K562 (cell line): Measurements from ENCODE around the gene PAM.

Experiments used
- ATF6 ChIP-seq: sonication (generic); formaldehyde crosslinking; IDR thresholded peaks from 2 replicates; pipeline ENCODE4 v1.4.0; 2020; ENCODE audit warnings: mild to moderate bottlenecking, missing genetic modification reagents
- CTCF ChIP-seq, 3 experiments: IDR thresholded peaks in 2 of 3; conservative IDR thresholded peaks in 1 of 3; 2 replicates each; pipeline ENCODE4 v1.5.1; 2011 to 2012; ENCODE audit warnings: low read length in 3 of 3, mild to moderate bottlenecking in 3 of 3, control low read depth in 2 of 3, improper control_type of control experiment in 1 of 3, inconsistent platforms in 1 of 3, low read depth in 1 of 3, mixed read lengths in 1 of 3, moderate library complexity in 1 of 3; ENCODE audit not compliant: insufficient read depth in 2 of 3
- DLX4 ChIP-seq: fragments of 250-450 bp; sonication (Bioruptor Pico); IDR thresholded peaks from 2 replicates; pipeline ENCODE4 v1.6.1; 2021; ENCODE audit warnings: mild to moderate bottlenecking
- HDGF ChIP-seq: fragments of 450-650 bp; IDR thresholded peaks from 2 replicates; pipeline ENCODE4 v1.6.1; 2016
- MAZ ChIP-seq, 2 experiments: fragments of 450-650 bp in 1 of 2; sonication (generic) in 1 of 2; formaldehyde crosslinking; IDR thresholded peaks in 1 of 2; conservative IDR thresholded peaks in 1 of 2; 2 replicates each; pipeline versions ENCODE4 v1.4.0 to v1.5.0; 2020; ENCODE audit warnings: mild to moderate bottlenecking in 1 of 2, missing genetic modification reagents in 1 of 2
- SAFB2 ChIP-seq: fragments of 200-400 bp; formaldehyde crosslinking; IDR thresholded peaks from 2 replicates; pipeline ENCODE4 v1.6.1; 2018; ENCODE audit warnings: borderline replicate concordance, low read length, low read depth, moderate library complexity; ENCODE audit not compliant: severe bottlenecking
- SMARCA4 ChIP-seq: fragments of 450-650 bp; IDR thresholded peaks from 2 replicates; pipeline ENCODE4 v1.6.1; 2016
- SNIP1 ChIP-seq: fragments of 450-650 bp; IDR thresholded peaks from 2 replicates; pipeline ENCODE4 v1.7.1; 2017; ENCODE audit warnings: low read depth, mild to moderate bottlenecking
- STAT5A ChIP-seq: IDR thresholded peaks from 2 replicates; pipeline ENCODE4 v1.6.1; 2012; ENCODE audit warnings: low read length, inconsistent platforms, borderline replicate concordance
- USF1 ChIP-seq: sonication (generic); formaldehyde crosslinking; IDR thresholded peaks from 2 replicates; pipeline ENCODE4 v1.9.0; 2022; ENCODE audit warnings: mild to moderate bottlenecking, missing genetic modification reagents
- YY1 ChIP-seq, 3 experiments: IDR thresholded peaks; 2 replicates each; pipeline ENCODE4 v1.6.1; 2011; ENCODE audit warnings: low read length in 2 of 3, mild to moderate bottlenecking in 2 of 3, moderate library complexity in 2 of 3, borderline replicate concordance in 1 of 3, control low read depth in 1 of 3, low read depth in 1 of 3; ENCODE audit not compliant: insufficient read depth in 3 of 3, insufficient replicate concordance in 2 of 3, control insufficient read depth in 1 of 3, insufficient read length in 1 of 3; ENCODE audit errors: extremely low read depth in 1 of 3
- ZBTB49 ChIP-seq: sonication (generic); formaldehyde crosslinking; IDR thresholded peaks from 2 replicates; pipeline ENCODE4 v1.8.0; 2022; ENCODE audit warnings: missing genetic modification reagents, mild to moderate bottlenecking, borderline replicate concordance
- ZFP1 ChIP-seq: fragments of 450-650 bp; formaldehyde crosslinking; IDR thresholded peaks from 2 replicates; pipeline ENCODE4 v1.4.0; 2020; ENCODE audit warnings: mild to moderate bottlenecking, mixed read lengths

- TF ChIP-seq STAT5A (no peak), SNIP1 (no peak), YY1 (IDR thresholded peaks at IDR 0.05; ENCODE audit: borderline replicate concordance in 1 of 3, control insufficient read depth in 1 of 3, extremely low read depth in 1 of 3, insufficient read depth in 3 of 3, insufficient read length in 1 of 3, insufficient replicate concordance in 2 of 3, low read depth in 1 of 3, low read length in 2 of 3) (no peak), SAFB2 (no peak), ATF6 (CRISPR knock-in tag) (no peak), ZFP1 (no peak), CTCF (IDR thresholded peaks at IDR 0.05 in 2 of 3, conservative IDR thresholded peaks at IDR 0.05 in 1 of 3; ENCODE audit: insufficient read depth in 2 of 3, low read depth in 1 of 3, low read length in 3 of 3) (no peak), SMARCA4 (no peak), DLX4 (CRISPR knock-in tag) (no peak), MAZ (CRISPR knock-in tag; conservative IDR thresholded peaks at IDR 0.05 in 1 of 2, IDR thresholded peaks at IDR 0.05 in 1 of 2) (no peak), HDGF (no peak), USF1 (no peak), ZBTB49 (CRISPR knock-in tag) (no peak)
Measured at GRCh38 chr5:102795526-102795925, 40.4 kb downstream of the PAM start.
